NCI-H524 treated with DMSO at 0.1 percent for 48 hours (cell line): ENCODE results near the gene FGL2.
"Not testable (repeated sequence)": the region's sequence is repeated elsewhere in the genome, so short reads cannot be mapped to it uniquely, and the experiment has no call there.

Experiments used
- DNase-seq: peaks from one replicate; lab custom pipeline; 2025; lab: John Stamatoyannopoulos, UW

FGL2 gene

GRCh38 chr7:77157034-77157433 is 42.6 kb downstream of the FGL2 start:
- not testable (repeated sequence) for DNase-seq

GRCh38 chr7:77155601-77156377 is 43.8 kb downstream of the FGL2 start:
- not testable (repeated sequence) for DNase-seq

DNA sequence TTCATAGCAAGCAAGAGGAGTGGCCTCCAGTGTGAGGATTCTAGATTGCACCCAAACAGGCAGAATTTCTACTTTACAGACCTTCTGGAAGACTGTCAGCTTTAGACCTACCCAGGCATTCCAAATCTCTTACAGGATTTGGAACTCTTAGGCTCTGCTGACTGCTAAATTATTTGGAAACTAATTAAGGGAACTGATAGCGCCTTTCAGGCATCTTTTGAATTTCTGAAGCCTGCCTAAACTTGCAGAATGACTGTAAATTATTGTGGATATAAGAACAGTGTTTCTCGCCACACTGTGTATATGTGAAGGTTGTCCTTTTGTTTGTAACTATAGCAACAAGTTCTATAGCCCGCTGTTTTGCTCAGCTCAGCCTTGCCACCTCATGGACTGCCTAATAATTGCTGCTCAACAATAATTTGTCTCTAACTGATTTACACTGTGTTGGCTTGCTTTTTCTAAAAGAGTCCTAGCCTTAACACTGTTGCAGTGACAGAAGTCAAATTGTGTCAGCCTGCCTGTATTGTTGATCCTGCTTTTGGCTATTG is 44.6 kb downstream of the FGL2 start:
- DNase-seq, result not testable (repeated sequence)

- not testable (repeated sequence) for DNase-seq
Measured at GRCh38 chr7:77152232-77152631, 47.4 kb downstream of the FGL2 start.
